Sigmoid colon (tissue), 7 donors: ENCODE data around the gene RIMS1. TPM values are rescaled to one million over a fixed set of nuclear protein-coding genes. Genes with fewer than 3 reads are reported as not detected.

Experiments
- DNase-seq: peaks from one replicate; pipeline ENCODE4 v3.0.0-alpha.2; 2019
- H3K27ac ChIP-seq, 4 donors: fragments of 200-600 bp; sonication (generic); one replicate each; pipeline ENCODE4 v1.5.1; 2016 to 2019; ENCODE audit warnings: mild to moderate bottlenecking in 1 of 4
- H3K27me3 ChIP-seq, 3 donors: fragments of 200-600 bp; sonication (generic); one replicate each; pipeline ENCODE4 v1.5.1; 2019; ENCODE audit warnings: mild to moderate bottlenecking in 1 of 3
- H3K36me3 ChIP-seq, 4 donors: fragments of 200-600 bp; sonication (generic); one replicate each; pipeline ENCODE4 v1.5.1; 2016 to 2019
- H3K4me1 ChIP-seq, 4 donors: fragments of 200-600 bp; sonication (generic); one replicate each; pipeline ENCODE4 v1.5.1; 2017 to 2019
- H3K4me3 ChIP-seq, 4 donors: fragments of 200-600 bp; sonication (generic); one replicate each; pipeline ENCODE4 v1.5.1; 2017 to 2019; ENCODE audit warnings: mild to moderate bottlenecking in 2 of 4, moderate library complexity in 1 of 4
- H3K9me3 ChIP-seq, 4 donors: fragments of 200-600 bp in 3 of 4; sonication (generic) in 3 of 4; one replicate each; pipeline versions ENCODE4 v1.5.1 to v1.6.1; 2013 to 2019
- EP300 ChIP-seq, 4 donors: sonication (generic); formaldehyde crosslinking; IDR thresholded peaks; one replicate each; pipeline ENCODE4 v1.6.1; 2017; ENCODE audit warnings: antibody characterized with exemption in 4 of 4
- POLR2A ChIP-seq, 2 donors: fragments of 450-650 bp; IDR thresholded peaks; one replicate each; pipeline ENCODE4 v1.6.1; 2016; ENCODE audit warnings: antibody characterized with exemption in 2 of 2, mild to moderate bottlenecking in 2 of 2, moderate library complexity in 2 of 2
- POLR2AphosphoS5 ChIP-seq, 4 donors: sonication (generic); formaldehyde crosslinking; IDR thresholded peaks; one replicate each; pipeline ENCODE4 v1.6.1; 2017; ENCODE audit warnings: antibody characterized with exemption in 4 of 4
- WGBS, 2 donors: extraction: QIAGEN DNeasy Blood & Tissue Kit; methylation state at CpG; one replicate each; pipeline ENCODE4 v1.1.7; 2013; 5-methylcytosine and 5-hydroxymethylcytosine counted together
- intact Hi-C: fragments of 100-400 bp; cut with DNase I; formaldehyde crosslinking; loops from one replicate; pipeline ENCODE4 v1.15.1; 2023
- polyA plus RNA-seq, 3 donors: library from polyadenylated mRNA; stranded (reverse); fragments of 200-250 nt; gene quantifications; one replicate each; pipeline ENCODE4 v1.2.3, GENCODE V29; 2013
- total RNA-seq, 4 donors: library from RNA; depleted of rRNA; stranded (reverse); fragments of >200 nt; gene quantifications; one replicate each; pipeline ENCODE4 v1.1.0, GENCODE V29; 2016
- TF ChIP-seq, protein P1 (sequence below), 4 experiments: fragments of 450-650 bp in 3 of 4; fragments of 200-600 bp in 1 of 4; IDR thresholded peaks; one replicate each; pipeline ENCODE4 v1.5.1; 2016 to 2019; ENCODE audit warnings: antibody characterized with exemption in 4 of 4, mild to moderate bottlenecking in 3 of 4, moderate library complexity in 2 of 4
- donor health status: healthy with polysubstance abuse.
- donor health status: Bipolar disorder and iron deficiency.
- donor health status: healthy.

Gene RIMS1
- total and polyA plus RNA-seq, 7 donors, result 0.77 to 7.1 (median 2.3) TPM; not detected in 2

DNA sequence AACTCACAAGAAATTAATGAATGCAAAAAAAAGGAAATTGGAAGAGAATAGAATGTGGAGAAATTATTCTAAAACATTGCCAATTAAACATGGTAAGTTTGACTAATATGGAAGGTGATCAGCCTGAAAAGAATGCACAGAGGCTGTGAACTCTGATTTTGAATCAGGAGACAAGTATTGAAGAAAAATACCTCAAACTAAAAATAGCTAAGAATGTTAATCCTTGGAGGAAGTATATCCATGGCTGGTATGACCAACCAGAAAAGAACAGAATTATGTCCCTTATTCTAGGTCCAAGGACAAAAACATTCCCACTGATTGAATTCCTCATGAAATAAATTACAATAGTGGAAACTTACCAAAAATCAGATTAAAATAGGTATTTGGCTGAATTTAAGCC is 7.3 kb upstream of the RIMS1 start:
- Histone ChIP-seq H3K27ac (no peak overlapping the region), H3K4me3 (no peak overlapping the region), H3K36me3 (no peaks in the 10 kb centered on the region), H3K4me1 (no peaks in the 10 kb centered on the region), H3K9me3 (no peaks in the 10 kb centered on the region), H3K27me3 (no peaks in the 10 kb centered on the region)
- DNase-seq, result no peak
- no peak for TF ChIP-seq EP300 (IDR thresholded peaks at IDR 0.05)
- TF ChIP-seq POLR2A (IDR thresholded peaks at IDR 0.05), result no peak
- TF ChIP-seq, protein P1, sequence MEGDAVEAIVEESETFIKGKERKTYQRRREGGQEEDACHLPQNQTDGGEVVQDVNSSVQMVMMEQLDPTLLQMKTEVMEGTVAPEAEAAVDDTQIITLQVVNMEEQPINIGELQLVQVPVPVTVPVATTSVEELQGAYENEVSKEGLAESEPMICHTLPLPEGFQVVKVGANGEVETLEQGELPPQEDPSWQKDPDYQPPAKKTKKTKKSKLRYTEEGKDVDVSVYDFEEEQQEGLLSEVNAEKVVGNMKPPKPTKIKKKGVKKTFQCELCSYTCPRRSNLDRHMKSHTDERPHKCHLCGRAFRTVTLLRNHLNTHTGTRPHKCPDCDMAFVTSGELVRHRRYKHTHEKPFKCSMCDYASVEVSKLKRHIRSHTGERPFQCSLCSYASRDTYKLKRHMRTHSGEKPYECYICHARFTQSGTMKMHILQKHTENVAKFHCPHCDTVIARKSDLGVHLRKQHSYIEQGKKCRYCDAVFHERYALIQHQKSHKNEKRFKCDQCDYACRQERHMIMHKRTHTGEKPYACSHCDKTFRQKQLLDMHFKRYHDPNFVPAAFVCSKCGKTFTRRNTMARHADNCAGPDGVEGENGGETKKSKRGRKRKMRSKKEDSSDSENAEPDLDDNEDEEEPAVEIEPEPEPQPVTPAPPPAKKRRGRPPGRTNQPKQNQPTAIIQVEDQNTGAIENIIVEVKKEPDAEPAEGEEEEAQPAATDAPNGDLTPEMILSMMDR (IDR thresholded peaks at IDR 0.05), result no peak
- TF ChIP-seq POLR2AphosphoS5 (IDR thresholded peaks at IDR 0.05), result no peak
- intact Hi-C loops, result no loop called here

DNA sequence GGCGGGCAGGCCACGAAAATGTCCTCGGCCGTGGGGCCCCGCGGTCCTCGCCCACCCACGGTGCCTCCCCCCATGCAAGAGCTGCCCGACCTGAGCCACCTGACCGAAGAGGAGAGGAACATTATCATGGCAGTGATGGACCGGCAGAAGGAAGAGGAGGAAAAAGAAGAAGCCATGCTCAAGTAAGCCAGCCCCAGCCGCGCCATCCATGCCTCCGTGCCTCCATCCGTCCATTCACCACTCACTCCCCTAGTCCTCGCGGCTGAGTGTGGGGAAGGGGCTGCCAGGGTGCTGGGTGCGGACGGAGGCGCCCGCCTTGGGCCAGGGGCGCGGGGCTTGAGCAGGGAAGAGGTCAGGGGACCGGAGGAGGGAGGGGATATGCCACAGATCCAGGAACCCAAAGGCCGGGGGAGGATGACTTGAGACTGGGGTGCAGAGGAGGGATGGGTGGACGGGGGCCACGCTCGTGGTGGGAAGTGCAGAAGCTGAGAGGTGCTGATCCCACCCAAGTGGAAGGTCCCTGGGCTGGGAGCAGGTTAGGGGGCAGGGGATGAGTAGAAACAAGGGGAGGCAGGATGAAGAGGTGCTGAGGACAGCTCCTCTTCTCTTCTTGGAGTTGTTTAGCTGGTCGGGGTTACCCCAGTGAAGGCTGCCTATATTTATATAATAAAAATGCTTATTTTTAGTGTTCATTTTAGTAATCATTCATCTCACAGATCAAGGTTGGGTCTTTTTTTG is 825 bp downstream of the RIMS1 start:
- peak; percentile 58 for DNase-seq

DNA sequence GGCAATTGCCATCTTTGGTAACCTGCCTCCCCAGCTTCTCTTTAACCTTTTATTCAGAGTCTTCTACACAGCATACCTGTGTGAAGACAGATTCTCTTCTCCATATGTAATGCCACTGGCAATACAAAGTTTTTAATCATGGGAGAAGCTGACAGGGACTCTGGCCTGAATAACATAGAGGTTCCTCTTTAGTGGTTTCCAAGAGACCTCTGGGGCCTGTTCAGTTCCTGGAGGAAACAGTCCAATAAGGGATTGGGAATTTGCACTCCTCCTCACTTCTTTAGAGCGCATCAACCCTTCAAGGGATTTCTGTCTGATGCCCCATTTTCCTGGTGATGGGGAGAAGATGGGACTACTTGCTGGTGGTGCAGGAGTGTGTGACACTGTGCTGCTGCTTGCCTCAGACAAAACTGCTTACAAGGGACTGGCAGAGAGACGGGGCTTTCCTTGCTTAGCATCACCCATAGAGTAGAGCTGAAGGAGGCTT is 1.4 kb downstream of the RIMS1 start:
- DNase-seq, result no peak
- Histone ChIP-seq H3K9me3 (no peaks in the 10 kb centered on the region), H3K27me3 (peaks cover 7 to 30% (median 10%) of the 10 kb centered on the region in 3 donors), H3K36me3 (no peaks in the 10 kb centered on the region), H3K4me3 (no peak overlapping the region), H3K4me1 (peaks cover 0 to 12% (median 11%) of the 10 kb centered on the region in 4 donors), H3K27ac (no peak overlapping the region)
- intact Hi-C loops, result no loop called here
- 89 to 93% methylated on average over 2 of the region's 2 CpGs for WGBS, 2 donors
- TF ChIP-seq POLR2AphosphoS5 (IDR thresholded peaks at IDR 0.05) (no peak), POLR2A (IDR thresholded peaks at IDR 0.05) (no peak), EP300 (IDR thresholded peaks at IDR 0.05) (no peak)
- TF ChIP-seq, protein P1 (IDR thresholded peaks at IDR 0.05), result no peak

More for the DNA sequence above, 825 bp downstream of the RIMS1 start:
- 6 to 16% methylated on average over 29 of the region's 29 CpGs for WGBS, 2 donors
- no peaks in the 10 kb centered on the region for H3K9me3 ChIP-seq
- H3K4me1 ChIP-seq, result peaks cover 0 to 12% (median 11%) of the 10 kb centered on the region in 4 donors
- TF ChIP-seq, protein P1 (IDR thresholded peaks at IDR 0.05), result no peak
- no peak for TF ChIP-seq POLR2AphosphoS5 (IDR thresholded peaks at IDR 0.05)
- TF ChIP-seq EP300 (IDR thresholded peaks at IDR 0.05), result no peak
- TF ChIP-seq POLR2A (IDR thresholded peaks at IDR 0.05), result no peak
- peak overlapping the region in 3 of 4 donors; percentile 35 to 49 (median 47) for H3K4me3 ChIP-seq
- H3K27me3 ChIP-seq, result peaks cover 7 to 30% (median 10%) of the 10 kb centered on the region in 3 donors
- H3K36me3 ChIP-seq, result no peaks in the 10 kb centered on the region
- no peak overlapping the region for H3K27ac ChIP-seq
- intact Hi-C loops, result no loop called here

DNA sequence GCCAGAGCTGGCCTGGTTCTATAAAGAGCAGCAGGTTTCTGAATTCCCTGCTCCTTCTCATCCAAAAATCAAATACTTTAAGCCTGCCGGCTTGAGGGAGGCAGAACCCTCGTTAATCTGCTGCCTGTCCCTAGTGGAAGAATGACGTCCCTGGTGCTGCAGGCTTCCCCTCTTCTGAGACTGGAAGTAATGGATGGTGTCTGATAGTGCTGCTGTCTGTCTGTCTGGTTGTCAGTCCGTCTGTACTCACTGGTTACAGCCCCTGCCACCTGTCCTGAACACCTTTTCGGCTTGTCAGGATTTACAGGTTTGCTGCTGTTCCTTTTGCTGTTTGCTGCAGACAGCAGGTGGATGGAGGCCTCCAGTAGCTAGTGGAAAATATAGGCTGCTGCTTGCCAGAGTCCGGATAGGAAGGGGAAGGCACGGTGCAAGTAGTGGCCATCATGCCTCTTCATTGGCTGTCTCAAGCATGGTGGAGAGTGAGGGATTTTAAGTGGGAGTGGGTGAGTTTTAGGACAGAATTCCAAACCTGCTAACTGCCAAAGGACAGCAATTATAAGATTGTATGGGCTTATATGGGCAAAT is 2.5 kb downstream of the RIMS1 start:
- intact Hi-C loops, result no loop called here
- peaks cover 7 to 30% (median 10%) of the 10 kb centered on the region in 3 donors for H3K27me3 ChIP-seq
- 54 to 73% methylated on average over 7 of the region's 7 CpGs for WGBS, 2 donors
- H3K4me3 ChIP-seq, result no peak overlapping the region
- H3K27ac ChIP-seq, result no peak overlapping the region
- no peaks in the 10 kb centered on the region for H3K9me3 ChIP-seq
- H3K36me3 ChIP-seq, result no peaks in the 10 kb centered on the region
- peaks cover 0 to 12% (median 11%) of the 10 kb centered on the region in 4 donors for H3K4me1 ChIP-seq
- no peak for DNase-seq
- TF ChIP-seq POLR2A (IDR thresholded peaks at IDR 0.05) (no peak), EP300 (IDR thresholded peaks at IDR 0.05) (no peak), POLR2AphosphoS5 (IDR thresholded peaks at IDR 0.05) (no peak)
- TF ChIP-seq, protein P1 (IDR thresholded peaks at IDR 0.05), result no peak
